RPMI7951 (cell line): ENCODE data around the gene ZNF256. TPM values are rescaled to one million over a fixed set of nuclear protein-coding genes. Genes with fewer than 3 reads are reported as not detected.
A peak's percentile ranks its signal among the peaks of the same experiment; 100 is the strongest.

Experiments used
- DNase-seq: peaks from one replicate; pipeline ENCODE4 v3.0.0-alpha.2; 2012; ENCODE audit warnings: low read depth
- total RNA-seq: library from RNA; depleted of rRNA; stranded (reverse); fragments of >200 nt; shearing (Covaris generic); gene quantifications from 2 replicates; pipeline ENCODE4 v1.2.3, GENCODE V29; 2014; rRNA removed

Gene ZNF256
- total RNA-seq: 2.7 and 4.6 TPM in 2 replicates

- DNase-seq: peak; percentile 96
Observed at GRCh38 chr19:57947419-57948134, at the start of gene ZNF256. TSS of gene ZNF256 (minus strand) at chr19:57947706. CDS start at chr19:57947474, 232 bp downstream.

GRCh38 chr19:57992841-57993240 is 45.3 kb upstream of the ZNF256 start:
- no peak for DNase-seq

- peak; percentile 20 for DNase-seq
Observed at GRCh38 chr19:57978586-57979289, 31.2 kb upstream of the ZNF256 start.

- no peak for DNase-seq
Observed at GRCh38 chr19:57974434-57974833, 26.9 kb upstream of the ZNF256 start, which contains the start of gene C19orf18. TSS of gene C19orf18 (minus strand) at chr19:57974534. CDS start at chr19:57974432, 102 bp downstream.

- DNase-seq: no peak
Observed at GRCh38 chr19:57964761-57965160, 17.3 kb upstream of the ZNF256 start.

GRCh38 chr19:57961785-57962184 is 14.3 kb upstream of the ZNF256 start:
- no peak for DNase-seq

GRCh38 chr19:57954996-57955395 is 7.5 kb upstream of the ZNF256 start:
- no peak for DNase-seq

- no peak for DNase-seq
Observed at GRCh38 chr19:57949702-57950101, 2.2 kb upstream of the ZNF256 start.

GRCh38 chr19:57949296-57949695 is 1.8 kb upstream of the ZNF256 start:
- no peak for DNase-seq

GRCh38 chr19:57947088-57947418 is 453 bp downstream of the ZNF256 start:
- no peak for DNase-seq

GRCh38 chr19:57946316-57946715 is 1.2 kb downstream of the ZNF256 start:
- no peak for DNase-seq

- DNase-seq: no peak
Observed at GRCh38 chr19:57941593-57941992, 5.9 kb downstream of the ZNF256 start.

GRCh38 chr19:57935731-57936130 is 11.8 kb downstream of the ZNF256 start:
- DNase-seq: no peak

GRCh38 chr19:57934820-57935665 is 12.5 kb downstream of the ZNF256 start, which contains the start of gene ZNF418:
TSS of gene ZNF418 (minus strand) at chr19:57935402. CDS start at chr19:57933822, 1,580 bp downstream.
- peak; percentile 86 for DNase-seq

- no peak for DNase-seq
Observed at GRCh38 chr19:57927587-57927986, 19.9 kb downstream of the ZNF256 start.

- peak; percentile 98 for DNase-seq
Observed at GRCh38 chr19:57916168-57916995, 31.1 kb downstream of the ZNF256 start, which contains the start of gene ZNF417. TSS of gene ZNF417 (minus strand) at chr19:57916592. CDS start at chr19:57916411, 181 bp downstream.

- no peak for DNase-seq
Observed at GRCh38 chr19:57914531-57914930, 33.0 kb downstream of the ZNF256 start.

GRCh38 chr19:57907394-57907793 is 40.1 kb downstream of the ZNF256 start:
- no peak for DNase-seq

GRCh38 chr19:57905258-57905657 is 42.2 kb downstream of the ZNF256 start:
- DNase-seq: no peak

- DNase-seq: no peak
Observed at GRCh38 chr19:57903618-57904184, 43.8 kb downstream of the ZNF256 start.

- no peak for DNase-seq
Observed at GRCh38 chr19:57900311-57900710, 47.2 kb downstream of the ZNF256 start.
